ENCODE measurements around the gene PTER.

GRCh38 chr10:16509996-16510395 lies 73.2 kb downstream of the PTER start:
- TF ChIP-seq POLR2AphosphoS5 (IDR thresholded peaks at IDR 0.05) (no peak), CTCF (IDR thresholded peaks at IDR 0.05) (no peak), POLR2A (IDR thresholded peaks at IDR 0.05) (no peak)
